ENCODE data around the gene SLC36A3. TPM values are rescaled to one million over a fixed set of nuclear protein-coding genes. Genes with fewer than 3 reads are reported as not detected.
A peak's percentile ranks its signal among the peaks of the same experiment; 100 is the strongest.

SLC36A3 gene
- total and polyA plus RNA-seq, 2 donors from 2014 or later = not detected

DNA sequence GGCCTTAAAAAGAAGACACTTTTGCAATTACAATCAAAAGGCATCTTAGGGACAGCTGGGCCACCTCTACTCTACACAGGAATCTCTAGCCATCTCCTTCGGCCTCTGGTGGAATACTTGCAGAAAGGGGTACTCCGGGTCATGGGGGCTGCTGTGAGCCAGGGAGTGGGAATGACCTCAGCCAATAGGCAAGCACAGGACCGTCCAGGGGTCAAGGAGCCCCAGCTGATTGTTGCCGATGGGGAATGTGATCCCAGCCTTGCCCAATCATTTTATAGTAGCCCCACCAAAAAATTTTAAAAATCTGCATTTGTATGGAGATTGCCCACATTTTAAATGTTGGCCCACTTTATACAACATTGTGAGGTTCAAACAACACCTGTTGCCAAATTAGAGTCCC is 16.9 kb upstream of the SLC36A3 start:
- FAIRE-seq = no peak
- DNase-seq = no peak
- intact Hi-C loops (cut with DNase I) = no loop called here
- Histone ChIP-seq H3K9ac (ENCODE audit: low read length in 3 of 3) (no peak overlapping the region), H3K9me3 (ENCODE audit: control insufficient read depth in 2 of 3, insufficient read depth in 1 of 3, low read length in 3 of 3) (no peaks in the 10 kb centered on the region), H3K4me1 (ENCODE audit: control insufficient read depth in 2 of 3, insufficient read depth in 2 of 3, low read depth in 1 of 3, low read length in 3 of 3) (no peaks in the 10 kb centered on the region), H3K36me3 (ENCODE audit: control insufficient read depth in 2 of 3, insufficient read depth in 3 of 3, low read length in 3 of 3) (no peaks in the 10 kb centered on the region), H3K27me3 (ENCODE audit: control insufficient read depth, insufficient read depth, low read length) (no peaks in the 10 kb centered on the region), H3K4me3 (ENCODE audit: low read length in 3 of 3) (no peak overlapping the region), H3K27ac (ENCODE audit: low read depth in 2 of 2, low read length in 2 of 2) (no peak overlapping the region)
- TF ChIP-seq, protein P1, sequence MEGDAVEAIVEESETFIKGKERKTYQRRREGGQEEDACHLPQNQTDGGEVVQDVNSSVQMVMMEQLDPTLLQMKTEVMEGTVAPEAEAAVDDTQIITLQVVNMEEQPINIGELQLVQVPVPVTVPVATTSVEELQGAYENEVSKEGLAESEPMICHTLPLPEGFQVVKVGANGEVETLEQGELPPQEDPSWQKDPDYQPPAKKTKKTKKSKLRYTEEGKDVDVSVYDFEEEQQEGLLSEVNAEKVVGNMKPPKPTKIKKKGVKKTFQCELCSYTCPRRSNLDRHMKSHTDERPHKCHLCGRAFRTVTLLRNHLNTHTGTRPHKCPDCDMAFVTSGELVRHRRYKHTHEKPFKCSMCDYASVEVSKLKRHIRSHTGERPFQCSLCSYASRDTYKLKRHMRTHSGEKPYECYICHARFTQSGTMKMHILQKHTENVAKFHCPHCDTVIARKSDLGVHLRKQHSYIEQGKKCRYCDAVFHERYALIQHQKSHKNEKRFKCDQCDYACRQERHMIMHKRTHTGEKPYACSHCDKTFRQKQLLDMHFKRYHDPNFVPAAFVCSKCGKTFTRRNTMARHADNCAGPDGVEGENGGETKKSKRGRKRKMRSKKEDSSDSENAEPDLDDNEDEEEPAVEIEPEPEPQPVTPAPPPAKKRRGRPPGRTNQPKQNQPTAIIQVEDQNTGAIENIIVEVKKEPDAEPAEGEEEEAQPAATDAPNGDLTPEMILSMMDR (IDR thresholded peaks at IDR 0.05; ENCODE audit: borderline replicate concordance, extremely low read depth, insufficient read depth) = no peak

DNA sequence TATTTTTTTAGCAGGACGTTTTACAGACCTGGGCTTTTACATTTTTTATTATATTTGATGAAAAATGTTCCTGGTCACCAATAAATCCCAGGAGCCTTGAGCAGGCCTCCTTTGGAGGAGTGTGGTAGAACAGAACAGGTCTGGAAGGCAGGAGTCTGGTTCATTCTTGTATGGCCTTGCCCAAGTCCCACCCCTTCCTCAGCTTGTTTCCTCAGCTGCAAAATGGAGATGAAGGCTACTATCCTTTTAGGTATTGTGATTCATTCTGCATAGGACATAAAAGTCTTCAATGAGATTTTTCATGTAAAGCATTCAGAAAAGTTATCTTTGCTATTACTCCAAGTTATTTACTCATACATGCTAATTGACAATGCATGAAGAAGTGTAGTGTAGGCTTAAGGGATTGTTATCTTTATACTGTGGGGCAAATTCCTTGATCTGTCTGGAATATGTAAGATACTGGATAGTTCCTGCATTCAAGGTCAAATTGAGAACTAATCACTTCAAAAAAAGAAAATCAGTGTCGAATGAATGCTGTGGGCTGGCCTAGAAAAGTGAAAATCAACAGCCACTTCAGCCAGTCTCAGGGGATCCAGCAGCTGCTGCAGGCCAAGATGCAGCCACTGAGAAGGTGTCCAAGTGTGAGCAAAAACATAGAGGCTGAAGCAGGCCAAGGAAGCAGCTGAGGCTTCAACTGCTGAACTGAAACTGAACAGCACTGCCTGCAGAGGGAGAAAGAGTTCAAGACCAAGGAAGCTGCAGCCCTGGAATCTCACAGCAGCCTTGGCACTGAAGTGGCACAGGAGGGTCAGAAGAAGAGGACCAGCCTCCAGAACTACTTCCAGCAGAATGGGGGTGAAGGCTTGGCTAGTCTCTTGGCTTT is 15.5 kb upstream of the SLC36A3 start:
- FAIRE-seq (no peak), DNase-seq (peak in 2 of 5 donors; percentile 26 to 45)
- Histone ChIP-seq H3K9me3 (ENCODE audit: control insufficient read depth in 2 of 3, insufficient read depth in 1 of 3, low read length in 3 of 3) (no peaks in the 10 kb centered on the region), H3K27me3 (ENCODE audit: control insufficient read depth, insufficient read depth, low read length) (no peaks in the 10 kb centered on the region), H3K4me3 (ENCODE audit: low read length in 3 of 3) (no peak overlapping the region), H3K9ac (ENCODE audit: low read length in 3 of 3) (no peak overlapping the region), H3K27ac (ENCODE audit: low read depth in 2 of 2, low read length in 2 of 2) (no peak overlapping the region), H3K4me1 (ENCODE audit: control insufficient read depth in 2 of 3, insufficient read depth in 2 of 3, low read depth in 1 of 3, low read length in 3 of 3) (no peaks in the 10 kb centered on the region), H3K36me3 (ENCODE audit: control insufficient read depth in 2 of 3, insufficient read depth in 3 of 3, low read length in 3 of 3) (no peaks in the 10 kb centered on the region)
- intact Hi-C loops (cut with DNase I) = no loop called here
- TF ChIP-seq, protein P1 (IDR thresholded peaks at IDR 0.05; ENCODE audit: borderline replicate concordance, extremely low read depth, insufficient read depth) = peak; percentile 13

DNA sequence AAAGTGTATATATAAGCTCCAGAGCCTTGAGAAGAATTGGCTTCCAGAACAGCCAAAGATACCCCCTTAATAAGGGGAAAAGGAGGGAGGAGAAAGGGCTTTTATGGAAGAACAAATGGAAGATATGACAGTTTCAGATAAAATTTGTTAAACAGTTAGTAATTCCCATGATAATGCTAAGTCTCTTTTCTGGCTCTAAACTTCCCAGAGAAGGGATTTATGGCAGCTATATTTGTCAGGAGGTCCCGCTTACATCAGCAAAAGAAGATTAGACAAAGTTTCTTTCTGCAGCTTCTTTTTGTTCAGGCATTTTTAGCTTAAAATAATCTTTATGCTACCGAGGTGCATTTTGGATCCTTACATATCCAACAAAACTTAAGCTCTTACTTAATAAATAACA is 14.3 kb upstream of the SLC36A3 start:
- DNase-seq = no peak
- TF ChIP-seq, protein P1 (IDR thresholded peaks at IDR 0.05; ENCODE audit: borderline replicate concordance, extremely low read depth, insufficient read depth) = no peak
- FAIRE-seq = no peak

More for the DNA sequence above, 14.3 kb upstream of the SLC36A3 start:
- Histone ChIP-seq H3K27me3 (ENCODE audit: control insufficient read depth, insufficient read depth, low read length) (no peaks in the 10 kb centered on the region), H3K36me3 (ENCODE audit: control insufficient read depth in 2 of 3, insufficient read depth in 3 of 3, low read length in 3 of 3) (no peaks in the 10 kb centered on the region), H3K9ac (ENCODE audit: low read length in 3 of 3) (no peak overlapping the region), H3K4me3 (ENCODE audit: low read length in 3 of 3) (no peak overlapping the region), H3K27ac (ENCODE audit: low read depth in 2 of 2, low read length in 2 of 2) (no peak overlapping the region), H3K9me3 (ENCODE audit: control insufficient read depth in 2 of 3, insufficient read depth in 1 of 3, low read length in 3 of 3) (no peaks in the 10 kb centered on the region), H3K4me1 (ENCODE audit: control insufficient read depth in 2 of 3, insufficient read depth in 2 of 3, low read depth in 1 of 3, low read length in 3 of 3) (no peaks in the 10 kb centered on the region)
- intact Hi-C loops (cut with DNase I) = no loop called here

Measured in kidney (tissue), 14 donors.